Liver (tissue), 10 donors: ENCODE measurements around the gene KLLN. TPM values are rescaled to one million over a fixed set of nuclear protein-coding genes. Genes with fewer than 3 reads are reported as not detected.

Experiments used
- DNase-seq: peaks from one replicate; pipeline ENCODE4 v3.0.0-alpha.2; 2017; ENCODE audit warnings: low spot score
- H3K27ac ChIP-seq, 2 donors: one replicate each; pipeline ENCODE4 v1.7.0; 2013; ENCODE audit warnings: inconsistent platforms in 2 of 2, low read length in 2 of 2, control low read depth in 1 of 2, low read depth in 1 of 2, mild to moderate bottlenecking in 1 of 2
- H3K27me3 ChIP-seq, 4 donors: one replicate each; pipeline versions ENCODE4 v1.6.1 to v1.7.0; 2013; ENCODE audit warnings: low read length in 3 of 4, inconsistent platforms in 1 of 4, mild to moderate bottlenecking in 1 of 4, moderate library complexity in 1 of 4; ENCODE audit not compliant: control insufficient read depth in 4 of 4, insufficient read depth in 4 of 4
- H3K36me3 ChIP-seq, 4 donors: one replicate each; pipeline versions ENCODE4 v1.6.1 to v1.7.0; 2013; ENCODE audit warnings: low read length in 3 of 4, mild to moderate bottlenecking in 3 of 4, low read depth in 1 of 4, moderate library complexity in 1 of 4; ENCODE audit not compliant: control insufficient read depth in 4 of 4, insufficient read depth in 3 of 4
- H3K4me1 ChIP-seq, 4 donors: one replicate each; pipeline versions ENCODE4 v1.6.1 to v1.7.0; 2013; ENCODE audit warnings: low read length in 3 of 4, mild to moderate bottlenecking in 3 of 4, moderate library complexity in 1 of 4; ENCODE audit not compliant: control insufficient read depth in 4 of 4, insufficient read depth in 4 of 4
- H3K4me3 ChIP-seq, 3 donors: one replicate each; pipeline versions ENCODE4 v1.6.1 to v1.7.0; 2013; ENCODE audit warnings: low read length in 3 of 3, control low read depth in 1 of 3, low read depth in 1 of 3, mild to moderate bottlenecking in 1 of 3
- H3K9ac ChIP-seq, 2 donors: one replicate each; pipeline ENCODE4 v1.7.0; 2013; ENCODE audit warnings: low read length in 2 of 2, mild to moderate bottlenecking in 2 of 2, moderate library complexity in 2 of 2, control low read depth in 1 of 2, low read depth in 1 of 2
- H3K9me3 ChIP-seq, 4 donors: one replicate each; pipeline versions ENCODE4 v1.6.1 to v1.7.0; 2013; ENCODE audit warnings: low read length in 3 of 4; ENCODE audit not compliant: control insufficient read depth in 4 of 4
- EGR1 ChIP-seq, 2 donors: IDR thresholded peaks; 2 replicates each; pipeline ENCODE4 v1.6.1; 2016 to 2018; ENCODE audit warnings: antibody characterized with exemption in 2 of 2, low read depth in 2 of 2
- FOXA1 ChIP-seq: IDR thresholded peaks from 2 replicates; pipeline ENCODE4 v1.6.1; 2016; ENCODE audit warnings: antibody characterized with exemption
- FOXA2 ChIP-seq: IDR thresholded peaks from 2 replicates; pipeline ENCODE4 v1.6.1; 2016; ENCODE audit warnings: antibody characterized with exemption
- GABPA ChIP-seq, 2 donors: IDR thresholded peaks in 1 of 2; conservative IDR thresholded peaks in 1 of 2; 2 replicates each; pipeline ENCODE4 v1.6.1; 2016; ENCODE audit warnings: antibody characterized with exemption in 2 of 2, mild to moderate bottlenecking in 1 of 2, moderate library complexity in 1 of 2
- HNF4A ChIP-seq, 2 donors: conservative IDR thresholded peaks; 2 replicates each; pipeline ENCODE4 v1.6.1; 2016; ENCODE audit warnings: antibody characterized with exemption in 2 of 2, mild to moderate bottlenecking in 2 of 2
- HNF4G ChIP-seq: IDR thresholded peaks from 2 replicates; pipeline ENCODE4 v1.6.1; 2016; ENCODE audit warnings: antibody characterized with exemption
- JUND ChIP-seq, 2 donors: IDR thresholded peaks; 2 replicates each; pipeline ENCODE4 v1.6.1; 2016; ENCODE audit warnings: antibody characterized with exemption in 2 of 2
- NR2F2 ChIP-seq: IDR thresholded peaks from 2 replicates; pipeline ENCODE4 v1.6.1; 2016; ENCODE audit warnings: antibody characterized with exemption
- RAD21 ChIP-seq, 2 donors: IDR thresholded peaks; 2 replicates each; pipeline ENCODE4 v1.6.1; 2016; ENCODE audit warnings: antibody characterized with exemption in 2 of 2, mild to moderate bottlenecking in 2 of 2
- RXRA ChIP-seq, 2 donors: IDR thresholded peaks; 2 replicates each; pipeline ENCODE4 v1.6.1; 2017 to 2018; ENCODE audit warnings: antibody characterized with exemption in 2 of 2, mild to moderate bottlenecking in 1 of 2
- SP1 ChIP-seq: IDR thresholded peaks from 2 replicates; pipeline ENCODE4 v1.6.1; 2018; ENCODE audit warnings: antibody characterized with exemption, mild to moderate bottlenecking
- TAF1 ChIP-seq: conservative IDR thresholded peaks from 2 replicates; pipeline ENCODE4 v1.6.1; 2016; ENCODE audit warnings: antibody characterized with exemption, mild to moderate bottlenecking
- WGBS: extraction: QIAGEN DNeasy Blood & Tissue Kit; methylation state at CpG from one replicate; pipeline ENCODE4 v1.1.7; 2013; 5-methylcytosine and 5-hydroxymethylcytosine counted together
- polyA plus RNA-seq, 2 donors: library from polyadenylated mRNA; stranded (reverse) in 1 of 2; unstranded in 1 of 2; fragments of 200-250 nt in 1 of 2; fragments of >200 nt in 1 of 2; fragmentation: Nextera tagmentation in 1 of 2; extraction: Ambion mirVana in 1 of 2; gene quantifications; one replicate each; pipeline versions ENCODE4 v1.2.1 to v1.2.3, GENCODE V29; 2013 to 2015
- small RNA-seq: library from RNA; depleted of rRNA; stranded (forward); fragments of <200 nt; gene quantifications from one replicate; pipeline ENCODE3, GENCODE V24; 2014
- total RNA-seq, 2 donors: library from RNA; depleted of rRNA; stranded (reverse); fragments of >200 nt; gene quantifications; one replicate each; pipeline ENCODE4 v1.2.3, GENCODE V29; 2014
- TF ChIP-seq, protein P1 (sequence below): IDR thresholded peaks from 2 replicates; pipeline ENCODE4 v1.6.1; 2016; ENCODE audit warnings: antibody characterized with exemption
- TF ChIP-seq, protein P2 (sequence below): IDR thresholded peaks from 2 replicates; pipeline ENCODE4 v1.6.1; 2016; ENCODE audit warnings: antibody characterized with exemption, mild to moderate bottlenecking
- TF ChIP-seq, protein P3 (sequence below): IDR thresholded peaks from 2 replicates; pipeline ENCODE4 v1.6.1; 2016; ENCODE audit warnings: antibody characterized with exemption
- TF ChIP-seq, protein P4 (sequence below): IDR thresholded peaks from 2 replicates; pipeline ENCODE4 v1.6.1; 2016; ENCODE audit warnings: antibody characterized with exemption
- donor health status: healthy.
- donor health status: healthy.
- donor health status: healthy.
- donor health status: healthy.
- donor health status: healthy.

Gene KLLN
- total and polyA plus RNA-seq, 4 donors, result 0.17 to 0.42 (median 0.24) TPM

DNA sequence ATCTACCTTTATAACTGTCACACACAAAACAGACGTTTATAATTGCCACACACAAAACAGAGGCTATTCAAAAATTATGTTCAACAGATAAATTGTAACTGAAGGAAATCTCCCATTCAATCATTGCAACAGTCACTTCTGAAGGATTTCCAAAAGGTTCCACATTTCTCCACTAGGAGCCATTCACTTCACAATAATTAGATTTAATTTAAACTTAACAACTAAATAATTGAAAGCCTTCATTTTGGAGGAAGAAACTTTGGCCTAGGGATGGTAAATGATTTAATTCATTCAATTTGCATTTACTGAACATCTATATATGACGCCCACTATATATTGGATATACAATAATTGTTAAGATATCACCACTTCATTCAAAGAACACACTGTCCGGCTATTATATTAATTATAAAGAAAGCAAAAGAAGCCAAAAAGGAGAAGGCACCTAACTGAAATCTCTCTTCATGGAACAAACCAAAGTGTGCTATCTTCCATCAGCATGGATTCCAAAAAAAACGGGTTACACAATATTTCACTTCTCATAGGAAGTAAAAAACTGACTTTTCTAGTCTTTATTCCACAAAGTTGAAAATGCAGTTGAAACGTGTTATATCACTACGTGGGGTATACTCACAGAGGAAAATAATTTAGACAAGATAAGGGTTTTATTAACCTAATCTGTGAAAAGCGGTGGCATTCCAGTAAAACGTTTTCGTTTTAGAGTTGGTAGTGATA, 47.0 kb downstream of the KLLN start:
- H3K9me3 ChIP-seq, result no peaks in the 10 kb centered on the region
- H3K27ac ChIP-seq, result no peak overlapping the region
- peaks cover 0 to 5% (median 2%) of the 10 kb centered on the region in 4 donors for H3K36me3 ChIP-seq
- no peak for DNase-seq
- no peaks in the 10 kb centered on the region for H3K27me3 ChIP-seq
- no peak overlapping the region for H3K4me3 ChIP-seq
- H3K4me1 ChIP-seq, result peaks cover 0 to 24% (median 12%) of the 10 kb centered on the region in 4 donors
- H3K9ac ChIP-seq, result no peak overlapping the region
- 75% methylated on average over 9 of the region's 9 CpGs for WGBS
- TF ChIP-seq GABPA (IDR thresholded peaks at IDR 0.05 in 1 of 2, conservative IDR thresholded peaks at IDR 0.05 in 1 of 2) (no peak), FOXA2 (no peak), FOXA1 (no peak), NR2F2 (no peak), HNF4A (conservative IDR thresholded peaks at IDR 0.05) (no peak), TAF1 (no peak), JUND (IDR thresholded peaks at IDR 0.05) (no peak), RAD21 (IDR thresholded peaks at IDR 0.05) (no peak), RXRA (IDR thresholded peaks at IDR 0.05) (no peak), SP1 (no peak), EGR1 (IDR thresholded peaks at IDR 0.05; ENCODE audit: low read depth in 2 of 2) (no peak), HNF4G (no peak)
- TF ChIP-seq, protein P1, sequence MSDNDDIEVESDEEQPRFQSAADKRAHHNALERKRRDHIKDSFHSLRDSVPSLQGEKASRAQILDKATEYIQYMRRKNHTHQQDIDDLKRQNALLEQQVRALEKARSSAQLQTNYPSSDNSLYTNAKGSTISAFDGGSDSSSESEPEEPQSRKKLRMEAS, result no peak
- TF ChIP-seq, protein P2, sequence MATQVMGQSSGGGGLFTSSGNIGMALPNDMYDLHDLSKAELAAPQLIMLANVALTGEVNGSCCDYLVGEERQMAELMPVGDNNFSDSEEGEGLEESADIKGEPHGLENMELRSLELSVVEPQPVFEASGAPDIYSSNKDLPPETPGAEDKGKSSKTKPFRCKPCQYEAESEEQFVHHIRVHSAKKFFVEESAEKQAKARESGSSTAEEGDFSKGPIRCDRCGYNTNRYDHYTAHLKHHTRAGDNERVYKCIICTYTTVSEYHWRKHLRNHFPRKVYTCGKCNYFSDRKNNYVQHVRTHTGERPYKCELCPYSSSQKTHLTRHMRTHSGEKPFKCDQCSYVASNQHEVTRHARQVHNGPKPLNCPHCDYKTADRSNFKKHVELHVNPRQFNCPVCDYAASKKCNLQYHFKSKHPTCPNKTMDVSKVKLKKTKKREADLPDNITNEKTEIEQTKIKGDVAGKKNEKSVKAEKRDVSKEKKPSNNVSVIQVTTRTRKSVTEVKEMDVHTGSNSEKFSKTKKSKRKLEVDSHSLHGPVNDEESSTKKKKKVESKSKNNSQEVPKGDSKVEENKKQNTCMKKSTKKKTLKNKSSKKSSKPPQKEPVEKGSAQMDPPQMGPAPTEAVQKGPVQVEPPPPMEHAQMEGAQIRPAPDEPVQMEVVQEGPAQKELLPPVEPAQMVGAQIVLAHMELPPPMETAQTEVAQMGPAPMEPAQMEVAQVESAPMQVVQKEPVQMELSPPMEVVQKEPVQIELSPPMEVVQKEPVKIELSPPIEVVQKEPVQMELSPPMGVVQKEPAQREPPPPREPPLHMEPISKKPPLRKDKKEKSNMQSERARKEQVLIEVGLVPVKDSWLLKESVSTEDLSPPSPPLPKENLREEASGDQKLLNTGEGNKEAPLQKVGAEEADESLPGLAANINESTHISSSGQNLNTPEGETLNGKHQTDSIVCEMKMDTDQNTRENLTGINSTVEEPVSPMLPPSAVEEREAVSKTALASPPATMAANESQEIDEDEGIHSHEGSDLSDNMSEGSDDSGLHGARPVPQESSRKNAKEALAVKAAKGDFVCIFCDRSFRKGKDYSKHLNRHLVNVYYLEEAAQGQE, result no peak
- TF ChIP-seq, protein P3, sequence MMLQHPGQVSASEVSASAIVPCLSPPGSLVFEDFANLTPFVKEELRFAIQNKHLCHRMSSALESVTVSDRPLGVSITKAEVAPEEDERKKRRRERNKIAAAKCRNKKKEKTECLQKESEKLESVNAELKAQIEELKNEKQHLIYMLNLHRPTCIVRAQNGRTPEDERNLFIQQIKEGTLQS, result no peak
- TF ChIP-seq, protein P4, sequence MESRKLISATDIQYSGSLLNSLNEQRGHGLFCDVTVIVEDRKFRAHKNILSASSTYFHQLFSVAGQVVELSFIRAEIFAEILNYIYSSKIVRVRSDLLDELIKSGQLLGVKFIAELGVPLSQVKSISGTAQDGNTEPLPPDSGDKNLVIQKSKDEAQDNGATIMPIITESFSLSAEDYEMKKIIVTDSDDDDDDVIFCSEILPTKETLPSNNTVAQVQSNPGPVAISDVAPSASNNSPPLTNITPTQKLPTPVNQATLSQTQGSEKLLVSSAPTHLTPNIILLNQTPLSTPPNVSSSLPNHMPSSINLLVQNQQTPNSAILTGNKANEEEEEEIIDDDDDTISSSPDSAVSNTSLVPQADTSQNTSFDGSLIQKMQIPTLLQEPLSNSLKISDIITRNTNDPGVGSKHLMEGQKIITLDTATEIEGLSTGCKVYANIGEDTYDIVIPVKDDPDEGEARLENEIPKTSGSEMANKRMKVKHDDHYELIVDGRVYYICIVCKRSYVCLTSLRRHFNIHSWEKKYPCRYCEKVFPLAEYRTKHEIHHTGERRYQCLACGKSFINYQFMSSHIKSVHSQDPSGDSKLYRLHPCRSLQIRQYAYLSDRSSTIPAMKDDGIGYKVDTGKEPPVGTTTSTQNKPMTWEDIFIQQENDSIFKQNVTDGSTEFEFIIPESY, result no peak

Small RNAs within 50 kb of the gene (small RNA-seq; reads per million reads assigned to genes)
- gene RN7SL78P, result not detected

Other genes starting within 250 kb of the KLLN start
- 10 to 100 TPM; 24.3 to 86.5 TPM for gene PAPSS2, start 203.7 kb downstream of the KLLN start, total RNA-seq
- 10 to 100 TPM; 55.6 to 63.0 TPM for gene PAPSS2, start 203.7 kb downstream of the KLLN start, polyA plus RNA-seq
- gene ATAD1, start 45.3 kb downstream of the KLLN start, total RNA-seq, result 10 to 100 TPM; 12.6 to 33.4 TPM
- 10 to 100 TPM; 12.8 to 13.3 TPM for gene ATAD1, start 45.3 kb downstream of the KLLN start, polyA plus RNA-seq
- gene PTEN, start 92 bp upstream of the KLLN start, total RNA-seq, result 10 to 100 TPM; 55.0 to 76.6 TPM
- 10 to 100 TPM; 11.5 to 20.1 TPM for gene PTEN, start 92 bp upstream of the KLLN start, polyA plus RNA-seq